Suppressor macrophage treated with lipopolysaccharide for 1 hour (primary cell): ENCODE data around the gene PTPDC1.

Source experiments
- DNase-seq, 3 donors: peaks; one replicate each; pipeline ENCODE4 v3.0.0-alpha.2; 2020 to 2022

PTPDC1 gene

GRCh38 chr9:94142353-94142752, 58.1 kb downstream of the PTPDC1 start:
- DNase-seq: no peak

- DNase-seq: no peak
Measured at GRCh38 chr9:94144394-94144793, 60.1 kb downstream of the PTPDC1 start.

GRCh38 chr9:94145640-94146039, 61.4 kb downstream of the PTPDC1 start:
- no peak for DNase-seq

- no peak for DNase-seq
Measured at GRCh38 chr9:94147776-94148175, 63.5 kb downstream of the PTPDC1 start.

GRCh38 chr9:94148419-94148818, 64.2 kb downstream of the PTPDC1 start:
- DNase-seq: no peak

- DNase-seq: no peak
Measured at GRCh38 chr9:94149696-94150095, 65.4 kb downstream of the PTPDC1 start.

- DNase-seq: no peak
Measured at GRCh38 chr9:94150279-94150828, 66.1 kb downstream of the PTPDC1 start.

GRCh38 chr9:94150890-94151650, 66.8 kb downstream of the PTPDC1 start:
- no peak for DNase-seq

GRCh38 chr9:94153905-94154304, 69.6 kb downstream of the PTPDC1 start:
- DNase-seq: no peak

- no peak for DNase-seq
Measured at GRCh38 chr9:94156348-94157049, 72.2 kb downstream of the PTPDC1 start.

- peak; percentile 53 to 69 (median 60) for DNase-seq
Measured at GRCh38 chr9:94157050-94157801, 73.0 kb downstream of the PTPDC1 start.
